Measurements from ENCODE around the gene NTRK3. TPM values are rescaled to one million over a fixed set of nuclear protein-coding genes. Genes with fewer than 3 reads are reported as not detected.

Gene NTRK3
- total RNA-seq, 2 donors from 2014 or later: 4.2 to 7.2 TPM

GRCh38 chr15:88019656-88020055 is 236.9 kb downstream of the NTRK3 start:
- H3K27ac ChIP-seq: no peak overlapping the region
- H3K9me3 ChIP-seq: no peaks in the 10 kb centered on the region
- 80% methylated on average over 2 of the region's 2 CpGs for WGBS
- no peak overlapping the region for H3K4me3 ChIP-seq
- intact Hi-C loops (cut with DNase I): no loop called here
- DNase-seq (ENCODE audit: low spot score): no peak
- no peaks in the 10 kb centered on the region for H3K36me3 ChIP-seq
- no peak for TF ChIP-seq POLR2AphosphoS5 (IDR thresholded peaks at IDR 0.05)
- no peaks in the 10 kb centered on the region for H3K27me3 ChIP-seq (replicated peaks; ENCODE audit: insufficient read depth)
- no peaks in the 10 kb centered on the region for H3K4me1 ChIP-seq (replicated peaks)

- Histone ChIP-seq H3K27ac (no peak overlapping the region), H3K27me3 (replicated peaks; ENCODE audit: insufficient read depth) (no peaks in the 10 kb centered on the region), H3K36me3 (no peaks in the 10 kb centered on the region), H3K4me1 (replicated peaks) (no peaks in the 10 kb centered on the region), H3K9me3 (no peaks in the 10 kb centered on the region), H3K4me3 (no peak overlapping the region)
- DNase-seq (ENCODE audit: low spot score): peak; percentile 22
- 89% methylated on average over 1 of the region's 1 CpG for WGBS
- TF ChIP-seq POLR2A (IDR thresholded peaks at IDR 0.05) (no peak), POLR2AphosphoS5 (IDR thresholded peaks at IDR 0.05) (peak; percentile 51)
- intact Hi-C loops (cut with DNase I): no loop called here
Measured at GRCh38 chr15:88018869-88019641, 237.5 kb downstream of the NTRK3 start.

- no peaks in the 10 kb centered on the region for H3K9me3 ChIP-seq
- H3K27ac ChIP-seq: no peak overlapping the region
- 90% methylated on average over 4 of the region's 4 CpGs for WGBS
- no peaks in the 10 kb centered on the region for H3K27me3 ChIP-seq (replicated peaks; ENCODE audit: insufficient read depth)
- no peak for TF ChIP-seq POLR2AphosphoS5 (IDR thresholded peaks at IDR 0.05)
- no peak for TF ChIP-seq POLR2A (IDR thresholded peaks at IDR 0.05)
- no peak for TF ChIP-seq CTCF (IDR thresholded peaks at IDR 0.05)
- H3K4me1 ChIP-seq (replicated peaks): no peaks in the 10 kb centered on the region
- no peak overlapping the region for H3K4me3 ChIP-seq
- H3K36me3 ChIP-seq: no peaks in the 10 kb centered on the region
- no peak for DNase-seq (ENCODE audit: low spot score)
- intact Hi-C loops (cut with DNase I): no loop called here
Measured at GRCh38 chr15:88017753-88018152, 238.8 kb downstream of the NTRK3 start.

GRCh38 chr15:88016406-88016805 is 240.1 kb downstream of the NTRK3 start:
- Histone ChIP-seq H3K4me3 (no peak overlapping the region), H3K36me3 (no peaks in the 10 kb centered on the region), H3K27me3 (replicated peaks; ENCODE audit: insufficient read depth) (no peaks in the 10 kb centered on the region), H3K4me1 (replicated peaks) (no peaks in the 10 kb centered on the region), H3K27ac (no peak overlapping the region), H3K9me3 (no peaks in the 10 kb centered on the region)
- 37% methylated on average over 3 of the region's 3 CpGs for WGBS
- TF ChIP-seq CTCF (IDR thresholded peaks at IDR 0.05) (no peak), POLR2AphosphoS5 (IDR thresholded peaks at IDR 0.05) (no peak), POLR2A (IDR thresholded peaks at IDR 0.05) (no peak)
- no peak for DNase-seq (ENCODE audit: low spot score)
- intact Hi-C loops (cut with DNase I): no loop called here

GRCh38 chr15:88015228-88015860 is 241.2 kb downstream of the NTRK3 start:
- TF ChIP-seq CTCF (IDR thresholded peaks at IDR 0.05) (no peak), POLR2AphosphoS5 (IDR thresholded peaks at IDR 0.05) (no peak), POLR2A (IDR thresholded peaks at IDR 0.05) (no peak)
- H3K36me3 ChIP-seq: no peaks in the 10 kb centered on the region
- no peaks in the 10 kb centered on the region for H3K27me3 ChIP-seq (replicated peaks; ENCODE audit: insufficient read depth)
- 24% methylated on average over 9 of the region's 9 CpGs for WGBS
- no peak for DNase-seq (ENCODE audit: low spot score)
- intact Hi-C loops (cut with DNase I): no loop called here
- no peak overlapping the region for H3K27ac ChIP-seq
- H3K4me1 ChIP-seq (replicated peaks): no peaks in the 10 kb centered on the region
- H3K9me3 ChIP-seq: no peaks in the 10 kb centered on the region
- no peak overlapping the region for H3K4me3 ChIP-seq

Data from prostate gland (tissue), 2 donors.